ENCODE results near the gene CDK12. TPM values are rescaled to one million over a fixed set of nuclear protein-coding genes. Genes with fewer than 3 reads are reported as not detected.
"Not testable (repeated sequence)": the region's sequence is repeated elsewhere in the genome, so short reads cannot be mapped to it uniquely, and the experiment has no call there.

Gene CDK12
- total RNA-seq, 1 experiment from 2014 or later, result 51.2 TPM

DNA sequence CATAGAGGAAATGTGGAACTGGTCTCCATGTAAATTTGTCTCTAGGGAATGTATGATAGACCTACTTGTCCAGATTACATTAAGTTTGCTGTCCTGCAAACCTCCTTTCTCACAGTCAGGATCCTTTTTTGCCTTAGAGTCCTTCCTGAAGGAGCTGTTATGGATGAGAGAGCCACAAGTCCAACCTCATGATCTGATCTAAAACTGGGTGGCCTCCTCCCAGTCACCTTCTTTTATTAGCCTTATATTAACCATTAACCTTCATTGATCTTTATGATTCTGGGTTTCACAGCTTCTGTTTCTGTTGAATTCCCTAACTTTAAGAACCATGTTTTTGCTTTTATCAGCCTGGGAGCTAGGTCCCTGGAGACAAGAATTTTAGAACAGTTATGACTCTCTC is 82.4 kb downstream of the CDK12 start:
- Histone ChIP-seq H3K27me3 (ENCODE audit: insufficient read depth, low read length) (no peaks in the 10 kb centered on the region), H3K9me2 (ENCODE audit: insufficient read depth) (no peaks in the 10 kb centered on the region), H3K9ac (ENCODE audit: low read length) (no peak overlapping the region), H4K20me1 (ENCODE audit: insufficient read depth) (no peaks in the 10 kb centered on the region), H3K4me3 (replicated peaks in 1 of 2; ENCODE audit: low read depth in 1 of 2, low read length in 2 of 2) (no peak overlapping the region), H3K27ac (ENCODE audit: low read depth, low read length) (no peak overlapping the region), H3K79me2 (ENCODE audit: insufficient read depth, low read length) (no peaks in the 10 kb centered on the region), H3K4me1 (ENCODE audit: control insufficient read depth in 1 of 2, insufficient read depth in 2 of 2, low read length in 2 of 2) (no peaks in the 10 kb centered on the region), H3K9me3 (ENCODE audit: control insufficient read depth in 1 of 2, insufficient read depth in 1 of 2, low read depth in 1 of 2, low read length in 2 of 2) (no peaks in the 10 kb centered on the region), H2AFZ (ENCODE audit: low read depth, low read length, poor library complexity, severe bottlenecking) (no peak overlapping the region), H3K4me2 (ENCODE audit: low read length) (no peak overlapping the region), H3K36me3 (ENCODE audit: control insufficient read depth in 1 of 2, insufficient read depth in 2 of 2, low read length in 2 of 2) (no peaks in the 10 kb centered on the region)
- DNase-seq (ENCODE audit: low read depth, low spot score) (no peak), ATAC-seq (no peak)
- RAD21 ChIA-PET (ENCODE audit: low non-redundant PET in 1 of 2, low total read pairs in 2 of 2, uncharacterized antibody in 2 of 2, unreplicated experiment in 2 of 2), result no interaction called here
- CTCF ChIA-PET, result interaction anchor here (2.3 kb wide), 1 partner anchor 78 kb away, joined by 10 read pairs; no protein-coding TSS in a partner anchor
- BruUV-seq (replicated peaks), result no TSS peak
- TF ChIP-seq SRF (IDR thresholded peaks at IDR 0.05; ENCODE audit: low read depth) (no peak), FOSL1 (IDR thresholded peaks at IDR 0.05; ENCODE audit: low read depth) (no peak), ZNF274 (IDR thresholded peaks at IDR 0.05; ENCODE audit: low read depth, low read length) (no peak), POLR2A (IDR thresholded peaks at IDR 0.05; ENCODE audit: borderline replicate concordance, extremely low read depth, insufficient read depth, insufficient read length) (no peak), ELF1 (IDR thresholded peaks at IDR 0.05; ENCODE audit: borderline replicate concordance, low read depth) (no peak), SIN3A (IDR thresholded peaks at IDR 0.05; ENCODE audit: low read depth) (no peak), RAD21 (IDR thresholded peaks at IDR 0.05; ENCODE audit: low read depth) (no peak), SP1 (IDR thresholded peaks at IDR 0.05; ENCODE audit: low read depth) (no peak), YY1 (IDR thresholded peaks at IDR 0.05; ENCODE audit: extremely low read depth, insufficient replicate concordance, low read depth, low read length) (no peak), EZH2 (IDR thresholded peaks at IDR 0.05) (no peak), EZH2phosphoT487 (IDR thresholded peaks at IDR 0.05; ENCODE audit: borderline replicate concordance) (no peak), EGR1 (IDR thresholded peaks at IDR 0.05; ENCODE audit: low read depth) (no peak), TCF7L2 (IDR thresholded peaks at IDR 0.05; ENCODE audit: borderline replicate concordance, extremely low read depth, insufficient read depth, insufficient read length) (no peak), POLR2AphosphoS5 (IDR thresholded peaks at IDR 0.05; ENCODE audit: low read depth, low read length) (no peak), CEBPB (IDR thresholded peaks at IDR 0.05; ENCODE audit: low read depth) (no peak), CBX3 (IDR thresholded peaks at IDR 0.05; ENCODE audit: low read depth) (no peak), JUND (IDR thresholded peaks at IDR 0.05) (no peak)
- TF ChIP-seq, protein P1, sequence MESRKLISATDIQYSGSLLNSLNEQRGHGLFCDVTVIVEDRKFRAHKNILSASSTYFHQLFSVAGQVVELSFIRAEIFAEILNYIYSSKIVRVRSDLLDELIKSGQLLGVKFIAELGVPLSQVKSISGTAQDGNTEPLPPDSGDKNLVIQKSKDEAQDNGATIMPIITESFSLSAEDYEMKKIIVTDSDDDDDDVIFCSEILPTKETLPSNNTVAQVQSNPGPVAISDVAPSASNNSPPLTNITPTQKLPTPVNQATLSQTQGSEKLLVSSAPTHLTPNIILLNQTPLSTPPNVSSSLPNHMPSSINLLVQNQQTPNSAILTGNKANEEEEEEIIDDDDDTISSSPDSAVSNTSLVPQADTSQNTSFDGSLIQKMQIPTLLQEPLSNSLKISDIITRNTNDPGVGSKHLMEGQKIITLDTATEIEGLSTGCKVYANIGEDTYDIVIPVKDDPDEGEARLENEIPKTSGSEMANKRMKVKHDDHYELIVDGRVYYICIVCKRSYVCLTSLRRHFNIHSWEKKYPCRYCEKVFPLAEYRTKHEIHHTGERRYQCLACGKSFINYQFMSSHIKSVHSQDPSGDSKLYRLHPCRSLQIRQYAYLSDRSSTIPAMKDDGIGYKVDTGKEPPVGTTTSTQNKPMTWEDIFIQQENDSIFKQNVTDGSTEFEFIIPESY (IDR thresholded peaks at IDR 0.05; ENCODE audit: extremely low read depth, insufficient replicate concordance, low read length), result no peak
- TF ChIP-seq, protein P2, sequence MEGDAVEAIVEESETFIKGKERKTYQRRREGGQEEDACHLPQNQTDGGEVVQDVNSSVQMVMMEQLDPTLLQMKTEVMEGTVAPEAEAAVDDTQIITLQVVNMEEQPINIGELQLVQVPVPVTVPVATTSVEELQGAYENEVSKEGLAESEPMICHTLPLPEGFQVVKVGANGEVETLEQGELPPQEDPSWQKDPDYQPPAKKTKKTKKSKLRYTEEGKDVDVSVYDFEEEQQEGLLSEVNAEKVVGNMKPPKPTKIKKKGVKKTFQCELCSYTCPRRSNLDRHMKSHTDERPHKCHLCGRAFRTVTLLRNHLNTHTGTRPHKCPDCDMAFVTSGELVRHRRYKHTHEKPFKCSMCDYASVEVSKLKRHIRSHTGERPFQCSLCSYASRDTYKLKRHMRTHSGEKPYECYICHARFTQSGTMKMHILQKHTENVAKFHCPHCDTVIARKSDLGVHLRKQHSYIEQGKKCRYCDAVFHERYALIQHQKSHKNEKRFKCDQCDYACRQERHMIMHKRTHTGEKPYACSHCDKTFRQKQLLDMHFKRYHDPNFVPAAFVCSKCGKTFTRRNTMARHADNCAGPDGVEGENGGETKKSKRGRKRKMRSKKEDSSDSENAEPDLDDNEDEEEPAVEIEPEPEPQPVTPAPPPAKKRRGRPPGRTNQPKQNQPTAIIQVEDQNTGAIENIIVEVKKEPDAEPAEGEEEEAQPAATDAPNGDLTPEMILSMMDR (IDR thresholded peaks at IDR 0.05 in 2 of 3, conservative IDR thresholded peaks at IDR 0.05 in 1 of 3; ENCODE audit: borderline replicate concordance in 1 of 3, insufficient read depth in 1 of 3, low read depth in 2 of 3, low read length in 2 of 3), result no peak
- TF ChIP-seq, protein P3, sequence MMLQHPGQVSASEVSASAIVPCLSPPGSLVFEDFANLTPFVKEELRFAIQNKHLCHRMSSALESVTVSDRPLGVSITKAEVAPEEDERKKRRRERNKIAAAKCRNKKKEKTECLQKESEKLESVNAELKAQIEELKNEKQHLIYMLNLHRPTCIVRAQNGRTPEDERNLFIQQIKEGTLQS (IDR thresholded peaks at IDR 0.05), result no peak
- intact Hi-C loops (cut with micrococcal nuclease), result no loop called here
- POLR2A ChIA-PET, result no interaction called here

DNA sequence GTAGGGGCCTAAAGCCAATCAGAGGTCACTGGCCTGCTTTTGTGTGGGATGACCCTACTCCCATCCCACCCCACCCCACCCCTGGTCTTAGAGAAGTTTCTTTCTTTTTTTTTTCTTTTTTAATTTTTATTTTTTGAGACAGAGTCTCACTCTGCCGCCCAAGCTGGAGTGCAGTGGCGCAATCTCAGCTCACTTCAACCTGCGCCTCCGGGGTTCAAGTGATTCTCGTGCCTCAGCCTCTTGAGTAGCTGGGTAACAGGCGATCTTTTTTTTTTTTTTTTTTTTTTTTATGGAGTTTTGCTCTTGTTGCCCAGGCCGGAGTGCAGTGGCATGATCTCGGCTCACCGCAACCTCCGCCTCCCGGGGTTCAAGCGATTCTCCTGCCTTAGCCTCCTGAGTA is 83.1 kb downstream of the CDK12 start:
- H3K4me2 ChIP-seq (ENCODE audit: low read length); H3K9ac ChIP-seq (ENCODE audit: low read length); ATAC-seq; BruUV-seq (replicated peaks); H3K9me2 ChIP-seq (ENCODE audit: insufficient read depth); H3K27me3 ChIP-seq (ENCODE audit: insufficient read depth, low read length); POLR2A ChIA-PET; H3K79me2 ChIP-seq (ENCODE audit: insufficient read depth, low read length); RAD21 ChIA-PET (ENCODE audit: low non-redundant PET in 1 of 2, low total read pairs in 2 of 2, uncharacterized antibody in 2 of 2, unreplicated experiment in 2 of 2); H4K20me1 ChIP-seq (ENCODE audit: insufficient read depth); DNase-seq (ENCODE audit: low read depth, low spot score); H3K9me3 ChIP-seq (ENCODE audit: control insufficient read depth in 1 of 2, insufficient read depth in 1 of 2, low read depth in 1 of 2, low read length in 2 of 2); H3K4me1 ChIP-seq (ENCODE audit: control insufficient read depth in 1 of 2, insufficient read depth in 2 of 2, low read length in 2 of 2); H3K4me3 ChIP-seq (replicated peaks in 1 of 2; ENCODE audit: low read depth in 1 of 2, low read length in 2 of 2); intact Hi-C loops (cut with micrococcal nuclease); H3K27ac ChIP-seq (ENCODE audit: low read depth, low read length); H2AFZ ChIP-seq (ENCODE audit: low read depth, low read length, poor library complexity, severe bottlenecking); H3K36me3 ChIP-seq (ENCODE audit: control insufficient read depth in 1 of 2, insufficient read depth in 2 of 2, low read length in 2 of 2): not testable (repeated sequence)
- CTCF ChIA-PET, result interaction anchor here (2.3 kb wide), 1 partner anchor 77 kb away, joined by 10 read pairs; no protein-coding TSS in a partner anchor
